ENCODE results near the gene LOXHD1.

LOXHD1 gene

GRCh38 chr18:46570134-46570533 is 86.9 kb downstream of the LOXHD1 start:
- H3K27ac Mint-ChIP-seq = no peak overlapping the region
- H3K9me3 Mint-ChIP-seq = no peaks in the 10 kb centered on the region
- H3K27me3 Mint-ChIP-seq = no peaks in the 10 kb centered on the region
- H3K4me3 Mint-ChIP-seq = no peak overlapping the region
- H3K36me3 Mint-ChIP-seq (ENCODE audit: low read depth) = no peaks in the 10 kb centered on the region
- intact Hi-C loops (cut with micrococcal nuclease) = no loop called here
- peaks cover 7% of the 10 kb centered on the region for H3K4me1 Mint-ChIP-seq (ENCODE audit: low read depth)

DNA sequence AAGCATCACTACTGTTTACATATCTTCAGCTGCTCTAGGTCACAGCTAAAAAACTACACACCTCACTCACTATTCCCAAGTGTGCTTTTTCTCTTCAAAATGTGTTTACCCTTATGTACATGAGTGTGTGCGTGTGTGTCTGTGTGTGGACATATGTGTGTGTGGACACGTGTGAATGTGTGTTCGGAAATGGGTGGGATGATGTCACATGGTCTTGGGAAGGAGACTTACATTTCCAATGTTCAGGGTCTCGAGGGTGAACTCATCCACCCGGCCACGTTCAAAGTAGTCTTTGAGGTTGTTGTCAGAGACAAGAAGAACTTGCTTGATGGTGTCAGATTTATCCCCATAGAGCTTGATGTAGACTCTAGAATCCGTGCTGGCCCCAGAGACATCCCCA is 87.8 kb downstream of the LOXHD1 start:
- Mint-ChIP-seq H3K9me3 (no peaks in the 10 kb centered on the region), H3K36me3 (ENCODE audit: low read depth) (no peaks in the 10 kb centered on the region), H3K27me3 (no peaks in the 10 kb centered on the region), H3K27ac (no peak overlapping the region), H3K4me3 (no peak overlapping the region), H3K4me1 (ENCODE audit: low read depth) (no peaks in the 10 kb centered on the region)
- intact Hi-C loops (cut with micrococcal nuclease) = no loop called here

DNA sequence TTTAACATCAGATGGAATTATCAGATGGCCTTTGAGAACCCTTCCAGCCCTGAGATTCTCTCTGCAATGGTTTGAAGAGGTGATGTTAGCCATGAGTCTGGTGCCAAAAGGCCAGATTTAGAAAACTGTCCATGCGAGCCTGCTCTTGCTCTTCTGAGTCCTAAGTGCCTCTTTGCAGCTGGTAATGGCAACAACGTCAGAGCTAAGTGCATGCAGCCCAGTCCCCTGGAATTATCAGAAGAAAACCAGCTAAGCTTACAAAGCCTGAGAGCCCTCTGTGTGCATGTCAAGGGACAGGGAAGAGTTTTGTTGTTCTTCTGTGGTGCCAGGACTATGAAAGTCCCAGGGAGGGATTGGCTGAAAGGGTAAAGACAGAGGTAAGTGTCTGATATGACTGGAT is 89.8 kb downstream of the LOXHD1 start:
- no peaks in the 10 kb centered on the region for H3K27me3 Mint-ChIP-seq

DNA sequence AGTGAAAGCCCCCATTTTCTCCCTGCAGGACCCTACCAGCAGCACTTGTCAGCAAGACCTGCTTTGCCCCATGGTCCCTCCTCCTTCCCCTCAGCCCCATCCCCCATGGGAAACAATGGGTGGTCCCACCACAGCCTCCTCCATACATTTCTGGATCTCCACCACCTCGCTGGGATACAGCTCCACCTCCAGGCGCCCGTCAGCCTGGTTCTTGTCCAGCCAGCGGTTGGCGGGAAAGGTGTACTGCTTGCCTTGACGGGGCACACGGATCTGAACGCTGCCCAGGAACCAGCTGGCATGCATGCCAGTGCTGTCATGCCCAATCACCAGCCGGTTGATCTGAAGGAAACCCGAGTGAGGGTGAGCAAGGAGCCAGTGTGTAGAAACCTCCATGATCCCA is 90.9 kb downstream of the LOXHD1 start:
- no peaks in the 10 kb centered on the region for H3K4me1 Mint-ChIP-seq (ENCODE audit: low read depth)
- no peaks in the 10 kb centered on the region for H3K27me3 Mint-ChIP-seq
- no peaks in the 10 kb centered on the region for H3K9me3 Mint-ChIP-seq
- intact Hi-C loops (cut with micrococcal nuclease) = no loop called here
- H3K27ac Mint-ChIP-seq = no peak overlapping the region
- H3K36me3 Mint-ChIP-seq (ENCODE audit: low read depth) = no peaks in the 10 kb centered on the region
- H3K4me3 Mint-ChIP-seq = no peak overlapping the region

More for the DNA sequence above, 89.8 kb downstream of the LOXHD1 start:
- Mint-ChIP-seq H3K4me1 (ENCODE audit: low read depth) (no peaks in the 10 kb centered on the region), H3K4me3 (no peak overlapping the region), H3K27ac (no peak overlapping the region), H3K36me3 (ENCODE audit: low read depth) (no peaks in the 10 kb centered on the region), H3K9me3 (no peaks in the 10 kb centered on the region)
- intact Hi-C loops (cut with micrococcal nuclease) = no loop called here

DNA sequence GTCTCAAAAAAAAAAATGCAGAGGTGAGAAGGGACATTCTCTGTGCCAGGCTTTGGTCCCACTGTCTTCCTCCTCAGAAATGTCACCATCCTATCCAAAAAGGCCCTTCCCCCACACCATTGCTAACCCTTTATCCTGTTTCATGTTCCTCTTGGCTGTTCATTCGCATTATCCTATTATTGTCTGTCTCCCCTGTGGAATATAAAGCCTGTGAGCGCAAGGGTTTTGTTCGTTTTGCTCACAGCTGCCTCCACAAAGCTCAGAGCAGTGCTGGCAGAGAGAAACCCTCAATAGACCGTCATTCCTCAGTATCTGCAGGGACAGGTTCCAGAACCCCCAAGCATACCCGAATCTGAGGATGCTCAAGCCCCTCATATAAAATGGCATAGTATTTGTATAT is 91.8 kb downstream of the LOXHD1 start:
- Mint-ChIP-seq H3K4me1 (ENCODE audit: low read depth) (no peaks in the 10 kb centered on the region), H3K27ac (no peak overlapping the region), H3K4me3 (no peak overlapping the region), H3K27me3 (no peaks in the 10 kb centered on the region), H3K36me3 (ENCODE audit: low read depth) (no peaks in the 10 kb centered on the region), H3K9me3 (no peaks in the 10 kb centered on the region)
- intact Hi-C loops (cut with micrococcal nuclease) = no loop called here

GRCh38 chr18:46563317-46563716 is 93.7 kb downstream of the LOXHD1 start:
- no peaks in the 10 kb centered on the region for H3K9me3 Mint-ChIP-seq
- intact Hi-C loops (cut with micrococcal nuclease) = no loop called here
- H3K4me3 Mint-ChIP-seq = no peak overlapping the region
- H3K4me1 Mint-ChIP-seq (ENCODE audit: low read depth) = no peaks in the 10 kb centered on the region
- H3K36me3 Mint-ChIP-seq (ENCODE audit: low read depth) = no peaks in the 10 kb centered on the region
- H3K27ac Mint-ChIP-seq = no peak overlapping the region
- H3K27me3 Mint-ChIP-seq = no peaks in the 10 kb centered on the region

DNA sequence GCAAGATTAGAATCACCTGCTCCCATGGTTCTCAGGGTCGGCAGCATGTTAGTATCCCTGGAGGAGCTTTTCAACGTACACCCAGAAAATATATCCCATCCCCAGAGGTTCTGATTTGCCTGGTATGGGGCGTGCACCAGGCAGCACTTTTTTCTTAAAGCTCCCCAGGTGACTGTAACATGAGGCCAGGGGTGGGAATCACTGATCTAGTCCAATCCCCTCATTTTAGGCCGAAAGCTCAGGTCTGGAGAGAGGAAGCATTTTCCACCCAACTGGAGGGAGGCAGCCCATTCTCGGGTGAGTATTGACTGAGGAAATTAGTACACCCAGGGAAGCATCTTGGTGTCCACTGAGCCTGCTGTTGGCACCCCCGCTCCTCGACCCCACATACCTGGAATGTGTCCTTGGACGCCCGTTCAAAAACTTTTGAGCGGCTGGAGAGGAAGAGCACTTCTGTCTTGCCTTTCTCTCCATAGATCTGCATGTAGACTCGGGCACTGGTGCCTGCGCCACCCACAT is 94.3 kb downstream of the LOXHD1 start:
- Mint-ChIP-seq H3K27me3 (no peaks in the 10 kb centered on the region), H3K4me3 (no peak overlapping the region), H3K9me3 (no peaks in the 10 kb centered on the region), H3K4me1 (ENCODE audit: low read depth) (no peaks in the 10 kb centered on the region), H3K27ac (no peak overlapping the region), H3K36me3 (ENCODE audit: low read depth) (no peaks in the 10 kb centered on the region)
- intact Hi-C loops (cut with micrococcal nuclease) = no loop called here

DNA sequence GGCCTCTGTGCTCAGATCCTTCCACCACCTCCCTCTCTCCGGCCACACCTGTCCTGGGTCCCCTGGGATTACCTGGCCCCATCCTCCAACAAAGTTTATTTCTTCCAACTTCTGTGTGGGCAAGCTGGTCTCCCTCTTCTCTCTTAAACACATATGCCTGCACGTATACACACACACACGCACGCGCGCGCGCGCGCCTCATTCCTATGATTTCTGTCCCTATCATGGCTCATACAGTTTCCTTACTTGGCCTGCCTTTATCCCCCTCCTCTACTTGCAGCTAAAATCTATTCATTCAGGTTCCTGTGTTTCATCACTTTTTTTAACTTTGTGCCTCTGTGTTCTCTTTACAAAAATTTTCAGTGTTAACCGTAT is 96.4 kb downstream of the LOXHD1 start:
- H3K4me1 Mint-ChIP-seq (ENCODE audit: low read depth) = no peaks in the 10 kb centered on the region
- H3K27ac Mint-ChIP-seq = no peak overlapping the region
- no peaks in the 10 kb centered on the region for H3K36me3 Mint-ChIP-seq (ENCODE audit: low read depth)
- H3K9me3 Mint-ChIP-seq = no peaks in the 10 kb centered on the region
- H3K4me3 Mint-ChIP-seq = no peak overlapping the region
- H3K27me3 Mint-ChIP-seq = no peaks in the 10 kb centered on the region
- intact Hi-C loops (cut with micrococcal nuclease) = no loop called here

DNA sequence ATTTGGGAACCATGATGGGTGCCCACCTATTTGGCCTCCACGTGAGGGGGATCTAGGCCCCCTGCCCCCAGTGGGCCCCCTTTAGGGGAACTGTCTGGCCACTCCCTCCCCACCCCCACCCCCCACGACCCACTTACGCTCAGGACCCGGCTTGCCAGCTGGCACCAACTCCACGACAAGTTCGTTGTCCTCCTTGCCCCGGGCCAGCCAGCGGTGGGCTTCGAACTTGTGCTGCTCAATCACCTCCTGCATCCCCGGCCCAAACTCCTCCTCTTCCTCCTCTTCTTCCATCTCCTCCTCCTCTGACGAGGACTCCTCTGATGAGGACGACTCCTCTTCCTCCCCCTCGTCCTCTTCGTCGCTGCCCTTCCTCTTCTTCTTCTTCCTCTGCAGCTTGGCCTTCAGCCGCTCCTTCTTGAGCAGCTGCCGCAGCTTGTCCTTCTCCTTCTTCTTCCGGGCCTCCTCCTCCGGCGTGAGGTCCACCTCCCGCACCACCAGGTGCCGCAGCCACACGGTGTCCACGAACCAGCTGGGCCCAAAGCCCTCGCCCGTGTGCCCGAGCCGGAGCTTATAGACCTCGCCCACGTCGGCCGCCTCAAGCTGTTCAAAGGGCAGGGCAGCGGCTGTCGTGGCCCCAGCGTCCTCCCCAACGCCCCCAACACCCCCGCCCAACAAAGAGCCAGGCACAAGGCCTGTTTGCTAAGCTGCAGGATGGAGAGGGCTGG is 96.9 kb downstream of the LOXHD1 start:
- Mint-ChIP-seq H3K36me3 (ENCODE audit: low read depth) (no peaks in the 10 kb centered on the region), H3K4me1 (ENCODE audit: low read depth) (no peaks in the 10 kb centered on the region), H3K27ac (no peak overlapping the region), H3K4me3 (no peak overlapping the region), H3K27me3 (no peaks in the 10 kb centered on the region), H3K9me3 (no peaks in the 10 kb centered on the region)
- intact Hi-C loops (cut with micrococcal nuclease) = no loop called here

- H3K4me3 Mint-ChIP-seq = no peak overlapping the region
- H3K27me3 Mint-ChIP-seq = no peaks in the 10 kb centered on the region
- H3K9me3 Mint-ChIP-seq = no peaks in the 10 kb centered on the region
- no peaks in the 10 kb centered on the region for H3K36me3 Mint-ChIP-seq (ENCODE audit: low read depth)
- intact Hi-C loops (cut with micrococcal nuclease) = no loop called here
- H3K4me1 Mint-ChIP-seq (ENCODE audit: low read depth) = no peaks in the 10 kb centered on the region
- no peak overlapping the region for H3K27ac Mint-ChIP-seq
Measured at GRCh38 chr18:46559296-46559695, 97.7 kb downstream of the LOXHD1 start.

DNA sequence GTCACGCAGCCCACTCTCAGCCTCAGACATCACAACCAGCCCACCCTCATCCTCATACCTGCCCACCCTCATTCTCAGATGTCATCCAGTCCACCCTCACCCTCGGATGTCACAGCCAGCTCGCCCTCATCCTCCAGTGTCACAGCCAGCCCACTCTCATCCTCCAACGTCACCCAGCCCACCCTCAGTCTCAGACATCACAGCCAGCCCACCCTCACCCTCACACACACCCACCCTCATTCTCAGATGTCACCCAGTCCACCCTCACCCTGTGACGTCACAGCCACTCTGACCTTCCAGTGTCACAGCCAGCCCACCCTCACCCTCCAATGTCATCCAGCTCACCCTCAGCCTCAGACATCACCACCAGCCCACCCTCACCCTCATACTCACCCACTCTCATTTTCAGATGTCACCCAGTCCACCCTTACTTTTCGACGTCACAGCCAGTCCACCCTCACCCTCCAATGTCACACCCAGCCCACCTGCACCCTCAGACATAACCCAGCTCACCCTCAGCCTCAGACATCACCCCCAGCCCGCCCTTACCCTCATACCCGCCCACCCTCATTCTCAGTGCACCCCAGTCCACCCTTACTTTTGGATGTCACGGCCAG is 100.3 kb downstream of the LOXHD1 start:
- intact Hi-C loops (cut with micrococcal nuclease) = no loop called here
- H3K27me3 Mint-ChIP-seq = no peaks in the 10 kb centered on the region
- no peaks in the 10 kb centered on the region for H3K9me3 Mint-ChIP-seq
- H3K27ac Mint-ChIP-seq = no peak overlapping the region
- no peaks in the 10 kb centered on the region for H3K4me1 Mint-ChIP-seq (ENCODE audit: low read depth)
- no peaks in the 10 kb centered on the region for H3K36me3 Mint-ChIP-seq (ENCODE audit: low read depth)
- H3K4me3 Mint-ChIP-seq = no peak overlapping the region

- no peaks in the 10 kb centered on the region for H3K4me1 Mint-ChIP-seq (ENCODE audit: low read depth)
- H3K27me3 Mint-ChIP-seq = no peaks in the 10 kb centered on the region
- intact Hi-C loops (cut with micrococcal nuclease) = loop anchor here (1.0 kb wide), 2 partner anchors 68 to 103 kb away; no protein-coding TSS in a partner anchor
- H3K9me3 Mint-ChIP-seq = no peaks in the 10 kb centered on the region
- no peaks in the 10 kb centered on the region for H3K36me3 Mint-ChIP-seq (ENCODE audit: low read depth)
- H3K27ac Mint-ChIP-seq = no peak overlapping the region
- H3K4me3 Mint-ChIP-seq = no peak overlapping the region
Measured at GRCh38 chr18:46555724-46556123, 101.3 kb downstream of the LOXHD1 start.

DNA sequence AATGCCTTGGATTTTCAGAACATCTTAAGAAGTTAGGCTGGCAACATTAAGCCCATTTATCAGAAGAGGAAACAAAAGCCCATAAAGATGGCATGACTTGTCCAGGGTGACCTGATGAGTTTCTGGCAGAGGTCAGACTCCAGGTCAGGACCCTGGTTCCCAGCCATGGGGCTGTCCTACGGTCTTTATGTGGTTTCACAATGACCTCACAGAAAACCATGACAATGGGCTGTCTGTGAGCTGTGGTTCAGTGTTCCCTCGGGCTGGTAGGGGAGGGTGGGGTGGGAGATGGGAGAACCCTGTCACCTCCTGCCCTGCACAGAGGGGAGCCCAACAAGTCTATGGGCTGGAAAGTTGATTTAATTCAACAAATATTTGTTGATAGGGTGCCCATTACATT is 101.8 kb downstream of the LOXHD1 start:
- Mint-ChIP-seq H3K9me3 (no peaks in the 10 kb centered on the region), H3K4me3 (no peak overlapping the region), H3K27ac (no peak overlapping the region), H3K27me3 (no peaks in the 10 kb centered on the region), H3K36me3 (ENCODE audit: low read depth) (no peaks in the 10 kb centered on the region), H3K4me1 (ENCODE audit: low read depth) (no peaks in the 10 kb centered on the region)
- intact Hi-C loops (cut with micrococcal nuclease) = loop anchor here (1.0 kb wide), 2 partner anchors 68 to 103 kb away; no protein-coding TSS in a partner anchor

DNA sequence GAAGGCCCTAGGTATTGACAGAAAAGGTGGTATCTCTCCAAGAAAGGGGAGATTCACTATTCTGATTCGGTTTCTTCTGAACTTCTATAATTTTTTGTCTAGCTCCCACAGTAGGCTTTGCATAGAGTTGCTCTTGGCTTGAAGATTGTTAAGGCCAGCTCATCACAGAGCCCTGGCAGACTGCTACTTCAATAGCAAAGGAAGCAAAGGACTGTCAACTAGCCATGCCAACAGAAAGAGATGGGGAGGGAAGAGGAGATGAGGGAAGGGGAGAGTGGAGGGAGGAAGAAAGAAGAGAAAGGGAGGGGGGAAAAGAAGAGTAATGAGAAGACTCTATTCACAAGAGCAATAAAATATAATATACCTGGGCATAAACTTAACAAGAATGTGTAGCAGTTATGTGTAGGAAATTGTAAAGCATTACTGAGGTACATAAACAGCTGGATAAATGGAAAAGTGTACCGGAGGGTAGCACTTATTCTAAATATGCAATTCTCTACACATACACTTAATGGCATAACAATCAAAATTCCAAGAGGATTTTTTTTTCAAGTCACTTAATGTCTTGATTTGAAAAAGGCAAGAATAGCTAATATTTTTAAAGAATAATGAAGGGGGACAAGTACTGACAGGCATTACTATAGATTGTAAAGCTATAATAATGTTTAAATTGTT is 102.5 kb downstream of the LOXHD1 start:
- Mint-ChIP-seq H3K27ac (no peak overlapping the region), H3K27me3 (no peaks in the 10 kb centered on the region), H3K36me3 (ENCODE audit: low read depth) (no peaks in the 10 kb centered on the region), H3K4me3 (no peak overlapping the region), H3K9me3 (no peaks in the 10 kb centered on the region), H3K4me1 (ENCODE audit: low read depth) (no peaks in the 10 kb centered on the region)
- intact Hi-C loops (cut with micrococcal nuclease) = loop anchor here (1.0 kb wide), 2 partner anchors 69 to 104 kb away; no protein-coding TSS in a partner anchor

Measured in dendritic cell treated with granulocyte-macrophage colony-stimulating factor and Interleukin-4, amounts not matched to agents 40 ng/mL and 50 ng/mL, for 4 days (primary cell).